Fibroblast of skin of right quadriceps (primary cell): ENCODE results near the gene DOCK1.

Experiments
- DNase-seq: peaks from one replicate; pipeline ENCODE4 v3.0.0-alpha.2; 2013

The DOCK1 gene

DNA sequence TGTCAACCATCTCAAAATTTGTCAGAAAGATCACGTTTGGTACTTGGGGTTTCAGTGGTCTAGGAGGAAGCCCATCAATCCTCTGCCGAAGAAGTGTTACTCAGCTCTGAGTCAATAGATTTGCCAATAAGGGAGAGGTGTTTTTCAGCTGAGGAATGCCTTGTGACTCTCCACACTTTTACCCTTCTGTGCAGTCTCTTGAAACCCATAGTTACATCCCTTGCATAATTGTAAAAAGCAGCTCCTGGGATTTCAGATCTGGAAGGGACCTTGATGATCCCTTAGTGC is 243.6 kb downstream of the DOCK1 start:
- DNase-seq: peak; percentile 90

DNA sequence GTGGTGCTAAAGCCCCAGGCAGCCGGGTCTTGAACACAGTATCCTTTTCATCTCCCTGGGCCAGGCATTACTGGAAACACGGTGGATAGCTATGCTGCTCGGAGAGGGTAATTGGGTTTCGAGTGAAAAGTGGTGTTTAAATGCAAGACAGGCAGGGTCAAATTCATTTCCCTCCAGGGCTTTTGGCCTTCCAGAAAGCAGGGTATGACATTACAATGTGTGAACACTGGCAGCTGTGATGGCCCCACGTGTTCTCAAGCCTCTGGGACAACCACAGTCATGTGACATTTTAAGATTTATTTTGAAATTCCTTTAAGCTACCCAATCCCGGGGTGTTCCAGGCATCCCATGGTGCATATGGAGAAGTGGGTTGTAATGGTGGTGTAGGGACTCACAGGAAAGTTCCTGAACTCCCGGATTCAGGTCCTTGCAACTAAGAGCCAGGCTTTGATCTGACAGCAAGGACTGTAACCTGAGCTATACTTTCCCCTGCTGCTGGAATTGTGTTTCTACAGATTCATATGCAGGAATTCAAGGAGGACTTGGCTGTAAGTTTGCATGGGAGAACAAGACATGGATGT is 244.4 kb downstream of the DOCK1 start:
- DNase-seq: peak; percentile 21

DNA sequence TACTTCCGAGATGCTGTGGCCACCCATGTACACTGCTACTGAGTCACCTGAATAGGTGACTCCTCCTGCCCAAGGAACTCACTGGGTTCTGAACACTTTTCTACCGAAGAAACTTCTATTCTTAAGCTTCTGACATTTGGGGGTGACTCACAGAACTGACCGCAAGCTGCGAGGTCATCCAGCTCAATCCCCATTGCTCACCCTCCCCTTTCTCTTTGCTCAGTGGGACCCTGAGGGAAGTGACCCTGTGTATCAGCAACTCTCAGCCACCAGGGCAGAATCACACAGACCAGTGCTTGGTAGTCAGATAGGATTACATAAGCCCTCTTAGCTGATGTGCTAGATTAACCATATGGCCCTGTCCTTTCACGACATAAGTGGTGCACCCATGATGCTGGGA is 244.9 kb downstream of the DOCK1 start:
- peak; percentile 20 for DNase-seq

DNA sequence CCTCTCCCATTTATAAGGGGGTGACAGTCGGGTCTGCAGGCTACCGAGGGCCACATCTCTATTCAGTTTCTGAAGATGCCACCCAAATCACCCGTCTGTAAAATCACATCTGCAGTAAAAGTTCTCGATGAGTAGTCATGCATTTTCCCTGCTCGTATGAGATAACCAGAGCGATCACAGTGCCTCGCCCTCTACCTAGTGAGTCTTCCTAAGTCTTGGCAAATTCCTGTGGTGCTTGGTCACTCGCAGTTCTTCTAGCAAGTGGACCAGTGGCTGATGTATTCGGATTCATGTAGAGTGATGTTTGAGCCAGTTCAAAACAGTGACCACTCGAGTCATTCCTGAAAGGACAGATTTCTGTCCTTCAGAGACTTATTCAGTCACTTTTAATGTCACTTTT is 246.3 kb downstream of the DOCK1 start:
- peak; percentile 22 for DNase-seq

DNA sequence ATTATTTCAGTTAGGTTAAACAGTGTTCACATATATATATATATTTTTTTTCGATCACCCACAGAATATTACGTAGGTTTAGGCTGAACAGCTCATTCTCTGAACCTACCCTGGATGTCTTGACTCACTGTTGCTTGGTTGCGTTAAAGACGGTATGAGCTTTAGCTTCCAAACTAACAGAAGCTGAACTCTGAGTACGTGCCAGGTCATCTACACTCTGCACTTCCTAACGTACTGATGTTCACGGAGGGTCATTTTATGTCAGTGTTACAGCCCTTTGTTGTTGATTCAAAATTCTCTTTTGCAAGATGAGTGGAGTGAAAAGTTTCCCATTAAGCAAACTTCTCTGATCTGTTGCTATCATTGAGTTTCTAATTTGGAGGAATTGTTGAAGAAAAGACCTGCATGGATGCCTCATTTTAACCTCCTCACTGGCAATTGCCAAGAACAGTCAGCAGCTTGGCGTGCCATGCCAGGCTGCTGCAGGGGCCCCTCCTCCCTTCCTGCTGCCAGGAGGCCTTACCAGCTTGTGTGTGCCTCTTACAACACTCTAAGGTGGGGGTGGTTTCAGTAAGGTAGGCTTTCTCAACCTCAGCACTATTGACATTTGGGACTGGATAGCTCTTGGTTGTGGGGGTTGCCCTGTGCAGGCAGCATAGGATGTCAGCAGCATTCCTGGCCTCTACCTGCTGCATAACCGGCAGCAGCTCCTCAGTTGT is 246.9 kb downstream of the DOCK1 start:
- peak; percentile 7 for DNase-seq

DNA sequence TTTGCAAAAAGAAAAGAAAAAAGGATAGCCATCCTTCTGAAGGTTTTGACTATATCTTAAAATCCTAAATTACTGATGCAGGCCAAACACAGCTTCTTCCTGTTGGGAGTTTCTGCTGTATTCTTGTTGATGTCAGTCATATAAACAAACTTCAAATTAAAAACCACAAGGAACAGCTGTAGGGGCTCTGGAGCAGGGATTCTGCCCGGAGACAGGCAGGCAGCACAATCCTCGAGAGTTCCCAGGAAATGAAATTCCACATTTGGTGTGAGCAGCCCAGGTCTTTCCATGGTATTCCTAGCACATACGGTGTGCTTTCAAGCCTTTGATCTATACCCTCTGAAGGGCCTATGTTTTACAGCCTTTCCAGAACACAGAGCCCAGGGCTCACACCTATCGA is 248.0 kb downstream of the DOCK1 start:
- peak; percentile 32 for DNase-seq

DNA sequence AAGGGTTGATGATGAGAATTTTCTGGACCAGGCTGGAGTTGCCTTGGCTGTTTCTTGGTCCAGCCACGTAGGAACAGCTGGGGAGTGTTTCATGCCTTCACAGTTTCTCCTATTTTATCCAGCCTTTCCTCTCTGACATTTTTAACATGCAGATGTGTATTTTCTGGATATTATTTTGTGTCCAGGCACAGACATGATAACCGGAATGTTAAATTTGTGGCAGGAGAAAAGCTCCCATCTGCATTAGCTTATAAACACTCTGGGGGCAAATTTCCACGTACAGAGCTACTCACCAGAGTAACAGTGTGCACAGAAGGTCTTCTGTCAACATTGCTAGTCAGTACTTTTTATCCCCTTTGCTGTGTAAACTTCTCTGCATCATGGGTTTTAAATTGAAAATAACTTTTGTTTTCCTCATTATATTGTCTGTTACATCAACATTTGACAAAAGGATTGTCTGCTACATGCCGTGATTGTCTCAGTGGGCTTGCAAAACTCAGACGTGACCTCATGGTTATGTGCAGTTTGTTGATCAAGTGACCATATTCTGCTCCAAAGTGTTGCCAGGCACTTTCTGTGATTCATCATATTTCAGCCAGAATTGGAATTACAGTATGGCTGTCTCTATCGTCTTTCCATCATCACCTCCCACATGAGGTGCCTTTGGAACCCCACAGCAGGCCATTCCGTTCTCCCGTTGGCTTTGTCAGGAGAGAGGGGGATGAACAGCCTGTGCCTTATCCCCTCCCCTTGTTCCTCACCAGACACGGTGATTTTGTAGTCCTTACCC is 249.8 kb downstream of the DOCK1 start:
- peak; percentile 22 for DNase-seq

DNA sequence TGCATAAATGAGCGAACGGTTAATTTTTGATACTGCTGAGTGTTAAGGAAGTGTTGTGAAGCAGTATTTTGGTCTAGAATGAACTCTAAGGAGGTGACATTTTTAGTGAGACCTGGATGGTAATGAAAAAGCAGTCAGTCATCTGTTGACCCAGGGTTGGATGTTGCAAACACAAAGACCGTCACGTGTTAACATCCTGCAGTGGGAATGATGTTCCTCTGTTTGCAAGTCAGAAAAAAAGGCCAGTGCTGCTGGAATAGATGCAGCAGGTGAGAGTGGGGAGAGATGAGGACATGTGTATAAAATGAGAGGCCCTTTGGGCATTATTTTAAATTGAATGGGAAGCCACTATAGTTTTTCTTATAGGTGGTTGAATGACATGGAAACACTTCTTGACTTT is 251.9 kb downstream of the DOCK1 start:
- no peak for DNase-seq

DNA sequence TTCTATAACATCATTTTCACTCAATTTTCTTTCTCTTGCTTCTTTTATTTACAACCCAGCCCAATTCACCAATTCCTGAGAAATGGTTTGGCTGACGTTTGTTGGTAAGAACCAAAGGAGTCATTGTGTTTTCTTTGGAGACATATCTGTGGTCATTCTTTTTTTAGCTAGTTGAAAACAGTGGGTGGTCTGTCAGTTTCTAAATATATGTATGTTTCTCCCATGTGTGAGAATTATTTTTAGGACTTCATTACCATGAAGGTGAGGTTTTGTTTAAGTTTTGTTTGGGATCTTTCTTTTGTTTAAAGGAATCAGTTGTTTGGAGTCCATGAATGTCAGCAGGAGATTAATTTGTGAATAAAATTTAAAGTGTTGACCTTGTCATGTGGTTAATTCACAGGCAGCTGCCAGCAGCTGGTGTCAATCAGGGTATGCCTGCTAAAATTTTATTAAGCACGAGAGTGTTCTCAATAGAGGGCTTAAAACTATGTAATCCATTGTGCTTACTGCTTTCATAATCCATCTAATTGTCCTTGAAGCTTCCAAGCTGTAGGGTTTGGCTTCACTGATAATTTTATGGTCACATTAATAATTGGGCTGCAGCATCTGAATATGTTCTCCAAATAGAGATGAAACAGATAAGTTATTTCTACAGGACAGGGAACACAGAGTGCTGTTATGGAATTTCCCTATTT is 252.4 kb downstream of the DOCK1 start:
- peak; percentile 66 for DNase-seq

DNA sequence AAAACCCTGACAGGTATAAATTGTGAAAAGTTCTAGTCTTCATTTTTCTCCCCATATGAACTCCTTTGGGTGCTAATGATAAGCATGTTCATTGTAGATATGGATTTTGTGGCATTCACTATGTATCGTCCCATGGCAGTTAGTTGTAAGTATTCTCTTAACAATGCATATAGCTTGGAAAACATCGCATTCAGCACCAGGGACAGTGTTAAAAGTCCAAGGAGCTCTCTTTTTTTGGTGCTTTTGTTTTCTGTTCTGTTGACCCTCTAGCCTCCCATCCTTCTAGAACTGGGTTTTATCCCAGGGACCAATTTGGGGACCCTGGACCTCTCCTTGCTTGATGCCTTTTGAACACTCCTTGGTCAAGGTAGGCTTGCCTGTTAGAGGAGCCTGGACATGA is 253.4 kb downstream of the DOCK1 start:
- no peak for DNase-seq

DNA sequence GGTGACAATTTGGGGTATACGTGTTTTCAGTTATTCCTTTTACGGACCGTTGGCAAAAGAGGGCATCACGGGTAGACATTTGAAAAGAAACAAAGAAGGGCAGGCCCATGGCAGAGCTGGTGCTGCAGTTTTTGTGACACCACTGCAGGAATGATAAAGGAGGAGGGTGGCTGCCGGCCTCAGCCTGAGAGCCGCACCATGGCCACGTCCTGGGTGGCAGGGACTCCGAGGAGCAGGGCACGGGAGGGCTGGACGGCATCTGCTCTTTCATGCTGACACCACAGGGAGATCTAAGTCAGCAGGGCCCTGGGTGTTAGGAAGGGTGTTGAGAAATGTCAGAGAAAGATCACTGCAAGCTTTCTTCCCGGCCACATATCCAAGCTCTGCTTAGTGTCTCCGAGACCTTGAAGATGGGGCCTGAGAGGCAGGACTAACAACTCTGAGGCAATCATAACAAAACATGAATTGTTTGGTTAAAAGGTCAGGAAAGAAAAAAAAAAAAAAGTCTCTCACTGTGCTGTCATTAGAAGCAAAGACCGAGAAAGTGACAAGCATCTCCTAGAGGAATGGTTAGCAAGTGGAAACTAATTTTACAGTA is 254.5 kb downstream of the DOCK1 start:
- DNase-seq: no peak

DNA sequence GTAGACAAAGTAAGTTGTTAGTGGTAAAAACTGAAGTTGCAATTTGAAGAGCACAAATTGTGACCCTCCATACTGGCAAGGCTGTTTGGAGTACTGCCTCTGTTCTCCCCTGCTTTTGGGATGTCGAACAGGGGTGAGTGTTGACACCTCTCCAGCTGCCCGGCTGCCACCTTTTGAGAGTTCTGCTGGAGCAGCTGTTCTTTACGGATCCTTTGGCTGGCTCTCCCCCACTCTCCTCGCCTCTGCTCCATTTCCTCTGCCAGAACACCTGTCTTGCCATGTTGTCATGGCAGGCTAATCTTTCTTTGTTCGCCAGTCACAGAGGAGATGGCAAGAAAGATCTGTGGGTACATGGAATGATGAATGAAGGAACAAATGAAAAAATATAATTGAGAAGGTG is 256.3 kb downstream of the DOCK1 start:
- no peak for DNase-seq

DNA sequence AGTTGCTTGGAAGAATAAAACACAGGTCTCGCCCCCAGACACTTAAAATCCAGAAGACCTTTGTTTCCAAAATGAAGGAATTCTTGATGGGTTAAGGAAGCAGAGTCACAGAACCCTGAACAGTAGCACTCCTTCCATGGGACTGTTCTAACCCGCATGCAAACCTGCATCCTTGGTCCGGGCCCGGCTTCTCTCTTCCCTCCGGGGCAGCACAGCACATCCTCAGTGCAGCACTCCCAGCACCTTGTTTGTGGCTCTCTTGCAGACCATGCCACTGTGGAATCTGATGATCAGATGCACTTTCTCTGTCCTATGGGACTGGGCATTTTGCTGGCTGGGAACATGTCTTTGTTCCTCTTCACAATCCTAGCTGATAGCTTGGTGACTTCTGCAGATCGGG is 257.6 kb downstream of the DOCK1 start:
- DNase-seq: no peak

DNA sequence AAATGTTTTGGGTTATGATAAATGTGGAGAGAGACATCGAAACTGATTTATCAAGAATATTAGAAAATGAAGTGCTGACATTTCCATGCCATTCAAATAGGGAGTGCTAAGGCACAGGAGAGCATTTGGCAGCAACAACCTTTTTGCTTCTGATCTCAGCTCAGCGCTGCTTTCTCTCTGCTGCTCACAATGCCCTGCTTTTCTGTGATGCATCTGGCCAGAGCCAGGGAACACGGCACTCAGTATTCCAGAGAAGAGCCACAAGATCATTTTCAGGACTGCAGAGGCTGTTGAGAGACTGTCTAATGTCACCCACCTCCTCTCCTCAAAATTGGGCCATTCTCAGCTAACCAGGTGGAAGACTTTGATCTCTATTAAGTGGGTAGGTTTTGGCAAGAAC is 263.0 kb downstream of the DOCK1 start:
- DNase-seq: no peak

DNA sequence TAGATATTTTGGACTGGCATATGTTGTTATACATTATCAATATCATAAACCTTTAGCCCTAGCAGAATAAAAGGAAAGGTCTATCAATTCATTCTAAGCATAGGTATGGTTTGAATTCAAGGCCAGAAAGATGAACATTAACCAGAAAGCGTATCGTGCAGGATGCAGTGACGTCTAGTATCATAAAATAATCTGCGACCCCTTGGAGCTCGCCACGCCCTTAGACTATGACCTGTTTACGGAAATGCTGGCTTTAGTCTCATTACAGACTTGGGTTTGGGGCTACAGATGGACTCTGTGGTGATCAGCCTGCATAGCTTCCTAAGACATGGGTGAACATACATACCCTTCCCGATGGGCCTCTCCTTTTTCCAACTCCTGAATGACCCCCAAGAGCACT is 269.6 kb downstream of the DOCK1 start:
- DNase-seq: no peak

DNA sequence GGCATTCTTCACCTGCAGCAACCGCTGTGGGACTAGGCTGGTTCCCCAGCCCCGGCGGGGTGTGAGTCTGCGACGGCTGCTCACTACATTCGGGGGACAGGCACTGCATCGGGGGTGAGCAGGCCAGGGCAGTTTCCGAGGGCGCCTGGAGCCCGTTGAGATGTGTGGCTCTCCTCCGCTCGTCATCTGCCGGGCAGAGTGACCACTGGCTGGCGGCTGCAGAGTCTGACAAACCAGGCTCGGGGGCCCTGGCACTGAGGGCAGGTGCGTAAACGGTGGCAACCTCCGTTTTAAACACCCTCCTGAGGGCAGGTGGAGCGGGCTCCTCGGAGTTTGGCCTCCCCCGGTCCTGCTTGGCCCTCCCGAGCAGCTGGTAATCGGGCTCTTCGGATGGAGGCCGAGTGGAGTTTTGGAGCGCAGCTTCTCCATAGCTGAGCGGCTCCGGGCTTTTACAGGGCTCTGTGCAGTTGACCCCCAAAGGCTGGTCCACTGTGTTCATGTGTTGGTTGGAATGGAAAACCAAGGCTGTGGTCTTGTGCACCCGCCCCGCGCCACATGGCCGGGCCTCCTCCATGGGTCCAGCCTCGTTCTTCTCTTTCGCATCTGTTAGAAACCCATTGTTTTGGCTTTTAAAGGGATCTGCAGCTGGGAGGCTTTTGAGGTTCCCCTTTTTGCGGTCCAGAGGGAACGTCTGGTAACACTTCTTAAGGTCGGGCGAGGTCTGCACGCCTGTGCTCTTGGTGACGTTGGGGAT is 270.3 kb downstream of the DOCK1 start:
- no peak for DNase-seq

DNA sequence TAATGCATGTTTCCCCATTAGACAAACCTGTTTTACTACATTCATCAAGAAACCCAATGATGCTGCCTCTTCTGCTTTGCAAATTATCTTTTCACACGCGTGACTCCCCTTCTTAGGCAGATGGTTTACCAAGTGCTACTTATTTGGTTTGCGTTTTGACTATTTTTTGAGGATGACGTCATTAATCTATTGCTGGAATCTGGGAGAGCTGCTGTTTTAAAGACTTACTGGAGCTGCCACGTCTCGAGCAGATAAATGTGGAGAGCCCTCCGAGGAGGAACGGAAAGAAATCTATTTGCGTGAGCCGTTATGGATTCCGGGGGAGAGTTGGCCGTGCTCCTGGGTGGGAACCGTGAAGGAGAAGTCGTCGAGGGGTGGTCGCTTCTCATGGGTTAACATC is 271.4 kb downstream of the DOCK1 start:
- DNase-seq: no peak

DNA sequence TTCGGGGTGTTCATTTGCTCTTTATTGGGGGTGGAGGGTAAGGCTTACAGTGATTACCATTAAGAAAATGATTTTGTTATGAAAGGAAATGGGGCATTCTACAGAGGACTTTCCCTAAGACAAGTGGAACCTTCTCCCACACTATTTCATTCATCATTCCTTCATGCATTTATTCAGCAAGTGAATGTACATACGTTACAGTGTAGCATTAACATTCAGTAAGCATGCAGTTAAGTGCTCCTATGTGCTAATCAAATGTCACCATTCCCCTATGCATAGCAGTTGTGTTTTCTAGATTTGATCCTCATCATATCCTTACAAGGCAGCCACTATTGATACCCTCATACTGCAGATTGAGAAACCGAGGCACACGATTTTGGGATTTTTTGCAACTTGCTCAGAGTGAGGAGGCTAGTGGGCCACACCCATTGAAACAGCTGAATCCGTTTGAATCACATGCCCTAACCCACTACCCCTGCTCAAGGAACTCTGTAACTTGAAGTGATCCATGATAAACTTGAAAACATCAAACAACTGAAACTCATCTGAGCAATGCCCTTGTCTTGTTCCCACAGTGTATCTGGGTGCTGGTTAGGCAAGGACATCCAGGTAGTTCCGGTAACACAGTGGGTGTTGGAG is 274.5 kb downstream of the DOCK1 start:
- DNase-seq: no peak

DNA sequence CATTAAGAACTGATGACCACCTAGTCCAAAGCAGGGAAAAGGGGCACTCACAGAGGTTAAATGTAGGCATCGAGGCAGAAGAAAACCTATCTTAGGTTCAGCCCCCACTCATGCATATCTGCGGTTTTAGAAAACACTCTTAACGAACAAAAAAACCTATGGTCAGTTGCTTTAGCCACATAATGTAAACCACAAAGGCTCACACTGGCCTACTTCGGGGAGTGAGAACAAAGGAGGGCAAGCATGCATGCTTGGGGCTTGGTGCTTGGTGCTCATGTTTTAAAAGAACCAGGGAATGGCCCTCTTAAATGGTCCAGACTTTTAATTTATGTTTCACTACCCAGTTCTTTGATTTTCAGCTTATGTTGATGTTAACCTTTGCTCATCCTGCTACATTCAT is 276.9 kb downstream of the DOCK1 start:
- no peak for DNase-seq

DNA sequence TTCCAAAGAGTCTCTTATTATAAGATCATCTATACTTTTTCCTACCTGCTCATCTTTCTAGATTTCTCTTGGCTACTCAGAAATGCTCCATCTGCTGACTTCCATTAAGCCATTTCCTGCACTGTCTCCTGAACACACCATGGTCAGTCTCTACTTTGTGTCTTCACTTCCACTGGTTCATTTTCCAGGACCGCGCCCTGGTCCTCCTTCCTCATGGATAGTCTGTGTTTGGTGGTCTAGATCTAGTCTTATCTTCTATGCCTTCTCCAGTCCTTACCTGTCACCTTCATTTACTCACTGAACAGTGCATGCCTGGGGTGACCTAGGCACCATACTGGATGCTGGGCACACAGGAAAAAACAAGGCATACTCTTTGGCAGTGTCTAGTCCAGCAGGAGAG is 279.4 kb downstream of the DOCK1 start:
- no peak for DNase-seq

DNA sequence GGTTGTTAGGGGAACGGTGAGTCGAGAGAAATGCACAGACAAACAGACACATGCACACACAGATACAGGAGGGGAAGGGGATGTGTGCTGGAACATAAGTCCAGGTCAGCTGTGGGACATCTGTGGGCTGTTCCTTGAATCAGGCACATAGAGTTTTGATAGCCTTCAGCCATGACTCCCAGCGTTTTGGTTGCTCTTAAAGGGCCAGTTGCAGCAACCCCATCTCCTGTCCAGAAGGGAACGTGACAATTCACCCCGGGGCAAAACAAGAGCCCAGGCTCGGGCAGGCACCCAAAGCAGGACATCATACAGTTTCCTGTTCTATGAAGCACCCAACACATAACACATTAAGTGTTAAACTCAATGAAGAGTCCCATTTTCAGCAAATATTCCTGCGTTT is 281.6 kb downstream of the DOCK1 start:
- DNase-seq: no peak

DNA sequence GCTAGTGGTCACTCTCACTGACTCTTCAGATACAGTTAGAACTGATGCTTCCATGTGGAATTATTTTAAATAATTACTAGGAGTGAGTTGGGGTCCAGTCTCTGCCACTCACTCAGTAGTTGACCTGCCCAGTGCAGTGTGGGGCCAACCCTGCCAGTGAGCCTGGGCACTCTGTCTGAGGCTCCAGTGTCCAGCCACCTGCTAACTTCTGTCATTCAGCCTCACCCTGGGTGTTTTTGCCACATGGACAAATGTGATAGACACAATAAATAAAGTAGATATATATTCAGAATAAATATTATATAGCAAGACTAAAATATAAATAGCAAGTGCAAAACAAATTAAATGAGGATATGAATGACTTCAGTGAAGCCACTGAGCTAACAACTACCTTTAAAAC is 284.0 kb downstream of the DOCK1 start:
- no peak for DNase-seq
